HG02870 (cell line): ENCODE measurements around the gene PIGR.

ENCODE experiments used
- ATAC-seq: cut with Tn5 transposase; IDR thresholded peaks from one replicate; pipeline ENCODE4 v1.9.1; 2021; ENCODE audit warnings: mild to moderate bottlenecking, moderate library complexity; ENCODE audit not compliant: unreplicated experiment

PIGR gene

GRCh38 chr1:206946261-206946660, at the start of gene PIGR:
PIGR (minus strand) TSS chr1:206946466; CDS start chr1:206940531, 5,935 bp downstream.
- no peak for ATAC-seq

- ATAC-seq: no peak
These were observed 46.5 kb upstream of the PIGR start for GRCh38 chr1:206992790-206993189.

GRCh38 chr1:206987873-206988272, 41.6 kb upstream of the PIGR start:
- no peak for ATAC-seq

- ATAC-seq: no peak
These were observed 40.6 kb upstream of the PIGR start for GRCh38 chr1:206986885-206987284.

GRCh38 chr1:206986402-206986801, 40.1 kb upstream of the PIGR start:
- ATAC-seq: no peak

GRCh38 chr1:206985162-206985749, 39.0 kb upstream of the PIGR start:
- no peak for ATAC-seq

- ATAC-seq: no peak
These were observed 36.0 kb upstream of the PIGR start for GRCh38 chr1:206982216-206982615.

GRCh38 chr1:206979379-206980043, 33.2 kb upstream of the PIGR start:
- ATAC-seq: no peak

GRCh38 chr1:206978259-206978658, 32.0 kb upstream of the PIGR start:
- ATAC-seq: no peak

- ATAC-seq: no peak
These were observed 29.0 kb upstream of the PIGR start for GRCh38 chr1:206975306-206975705.

GRCh38 chr1:206974140-206974539, 27.9 kb upstream of the PIGR start:
- ATAC-seq: no peak

- no peak for ATAC-seq
These were observed 26.5 kb upstream of the PIGR start for GRCh38 chr1:206972728-206973127.

- ATAC-seq: peak; percentile 68
These were observed 24.9 kb upstream of the PIGR start for GRCh38 chr1:206971029-206971655.

- no peak for ATAC-seq
These were observed 24.2 kb upstream of the PIGR start, which contains the start of gene FCAMR for GRCh38 chr1:206970446-206970845. FCAMR (minus strand) TSS chr1:206970460; CDS start chr1:206970125, 335 bp downstream.

- ATAC-seq: no peak
These were observed 22.8 kb upstream of the PIGR start for GRCh38 chr1:206969090-206969489.

GRCh38 chr1:206967096-206967849, 21.0 kb upstream of the PIGR start:
- no peak for ATAC-seq

GRCh38 chr1:206965781-206966180, 19.5 kb upstream of the PIGR start:
- no peak for ATAC-seq

GRCh38 chr1:206963740-206964139, 17.5 kb upstream of the PIGR start:
- ATAC-seq: no peak

GRCh38 chr1:206963119-206963712, 16.9 kb upstream of the PIGR start:
- ATAC-seq: no peak

- no peak for ATAC-seq
These were observed 16.0 kb upstream of the PIGR start for GRCh38 chr1:206962272-206962671.

GRCh38 chr1:206961668-206962067, 15.4 kb upstream of the PIGR start:
- ATAC-seq: no peak
